Measurements from ENCODE around the gene PPP1R9A.

The PPP1R9A gene

GRCh38 chr7:94955807-94956206, 48.4 kb downstream of the PPP1R9A start:
- H3K4me3 ChIP-seq (ENCODE audit: low read depth, low read length), result no peak overlapping the region
- no peak for TF ChIP-seq CTCF (IDR thresholded peaks at IDR 0.05; ENCODE audit: low read depth, low read length)

GRCh38 chr7:94957061-94957460, 49.7 kb downstream of the PPP1R9A start:
- H3K4me3 ChIP-seq (ENCODE audit: low read depth, low read length), result no peak overlapping the region
- TF ChIP-seq CTCF (IDR thresholded peaks at IDR 0.05; ENCODE audit: low read depth, low read length), result no peak

- no peak overlapping the region for H3K4me3 ChIP-seq (ENCODE audit: low read depth, low read length)
- TF ChIP-seq CTCF (IDR thresholded peaks at IDR 0.05; ENCODE audit: low read depth, low read length), result no peak
Measured at GRCh38 chr7:94962661-94963060, 55.3 kb downstream of the PPP1R9A start.

GRCh38 chr7:94969434-94970084, 62.2 kb downstream of the PPP1R9A start:
- no peak overlapping the region for H3K4me3 ChIP-seq (ENCODE audit: low read depth, low read length)
- no peak for TF ChIP-seq CTCF (IDR thresholded peaks at IDR 0.05; ENCODE audit: low read depth, low read length)

- no peak overlapping the region for H3K4me3 ChIP-seq (ENCODE audit: low read depth, low read length)
- TF ChIP-seq CTCF (IDR thresholded peaks at IDR 0.05; ENCODE audit: low read depth, low read length), result no peak
Measured at GRCh38 chr7:94970085-94970576, 62.7 kb downstream of the PPP1R9A start.

GRCh38 chr7:94971051-94971867, 63.9 kb downstream of the PPP1R9A start:
- no peak overlapping the region for H3K4me3 ChIP-seq (ENCODE audit: low read depth, low read length)
- TF ChIP-seq CTCF (IDR thresholded peaks at IDR 0.05; ENCODE audit: low read depth, low read length), result no peak

- no peak for TF ChIP-seq CTCF (IDR thresholded peaks at IDR 0.05; ENCODE audit: low read depth, low read length)
- no peak overlapping the region for H3K4me3 ChIP-seq (ENCODE audit: low read depth, low read length)
Measured at GRCh38 chr7:94972296-94972695, 64.9 kb downstream of the PPP1R9A start.

All from WI38 (cell line).